OCI-LY3 (cell line): ENCODE results near the gene CLEC4M.

ENCODE experiments used
- EZH2phosphoT487 ChIP-seq: fragments of 200-600 bp; shearing (Covaris generic); IDR thresholded peaks from 2 replicates; pipeline ENCODE4 v1.6.1; 2018; ENCODE audit warnings: antibody characterized with exemption, mixed run types, low read depth
- TF ChIP-seq, protein P1 (sequence below): fragments of 200-600, 300-600 bp; sonication (generic); IDR thresholded peaks from 2 replicates; pipeline ENCODE4 v1.5.1; 2014; ENCODE audit warnings: antibody characterized with exemption, low read length, low read depth

DNA sequence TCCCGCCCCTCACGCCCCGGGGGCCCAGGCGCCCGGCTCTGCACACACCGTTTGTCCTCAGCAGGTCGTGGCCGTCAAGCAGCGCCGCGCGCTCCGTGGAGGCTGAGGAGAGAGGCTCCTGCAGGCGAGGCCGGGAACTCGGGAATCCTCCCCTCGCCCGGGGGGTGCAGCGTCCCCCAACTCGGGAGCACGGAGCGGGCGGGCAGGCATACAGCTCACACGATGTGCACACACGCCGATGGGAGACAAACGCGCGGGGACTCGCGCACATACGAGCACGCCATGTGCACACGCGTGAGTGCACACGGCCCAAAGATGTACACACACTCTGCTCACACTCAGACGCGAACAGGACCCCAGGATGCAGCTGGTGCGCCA, 31.8 kb upstream of the CLEC4M start:
- TF ChIP-seq, protein P1, sequence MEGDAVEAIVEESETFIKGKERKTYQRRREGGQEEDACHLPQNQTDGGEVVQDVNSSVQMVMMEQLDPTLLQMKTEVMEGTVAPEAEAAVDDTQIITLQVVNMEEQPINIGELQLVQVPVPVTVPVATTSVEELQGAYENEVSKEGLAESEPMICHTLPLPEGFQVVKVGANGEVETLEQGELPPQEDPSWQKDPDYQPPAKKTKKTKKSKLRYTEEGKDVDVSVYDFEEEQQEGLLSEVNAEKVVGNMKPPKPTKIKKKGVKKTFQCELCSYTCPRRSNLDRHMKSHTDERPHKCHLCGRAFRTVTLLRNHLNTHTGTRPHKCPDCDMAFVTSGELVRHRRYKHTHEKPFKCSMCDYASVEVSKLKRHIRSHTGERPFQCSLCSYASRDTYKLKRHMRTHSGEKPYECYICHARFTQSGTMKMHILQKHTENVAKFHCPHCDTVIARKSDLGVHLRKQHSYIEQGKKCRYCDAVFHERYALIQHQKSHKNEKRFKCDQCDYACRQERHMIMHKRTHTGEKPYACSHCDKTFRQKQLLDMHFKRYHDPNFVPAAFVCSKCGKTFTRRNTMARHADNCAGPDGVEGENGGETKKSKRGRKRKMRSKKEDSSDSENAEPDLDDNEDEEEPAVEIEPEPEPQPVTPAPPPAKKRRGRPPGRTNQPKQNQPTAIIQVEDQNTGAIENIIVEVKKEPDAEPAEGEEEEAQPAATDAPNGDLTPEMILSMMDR = no peak
- TF ChIP-seq EZH2phosphoT487 = no peak
